H1 (cell line): ENCODE data around the gene ARHGEF4. TPM values are rescaled to one million over a fixed set of nuclear protein-coding genes. Genes with fewer than 3 reads are reported as not detected.

ENCODE experiments used
- CTCF ChIA-PET: fragments of 300-600 bp; sonication (Branson Sonifier 250); formaldehyde crosslinking; loops from one replicate; lab custom pipeline; 2021; ENCODE audit not compliant: partially characterized antibody; lab: Charles Lee
- POLR2A ChIA-PET: fragments of 300-600 bp; sonication (Branson Sonifier 250); formaldehyde crosslinking; loops from one replicate; lab custom pipeline; 2021; ENCODE audit warnings: inconsistent platforms; ENCODE audit not compliant: partially characterized antibody; lab: Charles Lee
- DNase-seq, 2 experiments: peaks; one replicate each; pipeline versions ENCODE4 v3.0.0 to v3.0.0-alpha.2; 2010 to 2022; ENCODE audit warnings: low spot score in 2 of 2, low read depth in 1 of 2, mixed read lengths in 1 of 2
- FAIRE-seq: peaks from 2 replicates; lab custom pipeline; 2011; peaks lifted over from hg19 to GRCh38; lab: Jason Lieb, UNC
- H2AFZ ChIP-seq: 2 replicates; pipeline ENCODE4 v1.8.1; 2012; ENCODE audit warnings: low read length, inconsistent platforms
- H2AK5ac ChIP-seq: 2 replicates; pipeline ENCODE4 v1.6.1; 2013; ENCODE audit warnings: low read depth, low read length
- H2BK120ac ChIP-seq: replicated peaks from 2 replicates; pipeline ENCODE3; 2013; ENCODE audit warnings: low read depth, low read length, inconsistent platforms
- H2BK12ac ChIP-seq: 2 replicates; pipeline ENCODE4 v1.6.1; 2013; ENCODE audit warnings: low read depth, low read length
- H2BK15ac ChIP-seq: 2 replicates; pipeline ENCODE4 v1.6.1; 2013; ENCODE audit warnings: low read length
- H2BK20ac ChIP-seq: 2 replicates; pipeline ENCODE4 v1.6.1; 2013; ENCODE audit warnings: low read length
- H2BK5ac ChIP-seq: 2 replicates; pipeline ENCODE4 v1.6.1; 2013; ENCODE audit warnings: low read depth, low read length
- H3K14ac ChIP-seq: 2 replicates; pipeline ENCODE4 v1.6.1; 2013; ENCODE audit warnings: inconsistent platforms; ENCODE audit not compliant: insufficient read length
- H3K18ac ChIP-seq: 2 replicates; pipeline ENCODE4 v1.6.1; 2013; ENCODE audit warnings: low read length; ENCODE audit errors: extremely low read depth
- H3K23ac ChIP-seq: 2 replicates; pipeline ENCODE4 v1.6.1; 2013; ENCODE audit warnings: inconsistent platforms; ENCODE audit not compliant: insufficient read length
- H3K23me2 ChIP-seq: 2 replicates; pipeline ENCODE4 v1.6.1; 2013; ENCODE audit warnings: low read depth, low read length
- H3K27ac ChIP-seq: 2 replicates; pipeline ENCODE4 v1.6.1; 2011; ENCODE audit warnings: low read depth, low read length, inconsistent platforms
- H3K27me3 ChIP-seq, 4 experiments: replicated peaks in 1 of 4; 1 replicate in 1 of 4; 2 replicates in 3 of 4; pipeline versions ENCODE4 v1.6.1 to v1.8.1; 2011 to 2013; ENCODE audit warnings: low read length in 3 of 4, mild to moderate bottlenecking in 3 of 4, inconsistent platforms in 2 of 4, mixed read lengths in 2 of 4, moderate library complexity in 1 of 4; ENCODE audit not compliant: control insufficient read depth in 3 of 4, insufficient read depth in 3 of 4; ENCODE audit errors: extremely low read depth in 1 of 4
- H3K36me3 ChIP-seq, 4 experiments: 2 replicates each; pipeline versions ENCODE4 v1.6.1 to v1.8.1; 2011 to 2013; ENCODE audit warnings: mild to moderate bottlenecking in 4 of 4, low read length in 3 of 4, moderate library complexity in 2 of 4, control low read depth in 1 of 4, inconsistent platforms in 1 of 4; ENCODE audit not compliant: insufficient read depth in 4 of 4, control insufficient read depth in 2 of 4
- H3K4ac ChIP-seq: replicated peaks from 2 replicates; pipeline ENCODE3; 2013; ENCODE audit warnings: low read length, low read depth, mixed read lengths, inconsistent platforms; ENCODE audit not compliant: insufficient read length
- H3K4me1 ChIP-seq, 4 experiments: replicated peaks in 1 of 4; 1 replicate in 1 of 4; 2 replicates in 3 of 4; pipeline versions ENCODE4 v1.6.1 to v1.8.1; 2011 to 2013; ENCODE audit warnings: low read length in 3 of 4, inconsistent platforms in 2 of 4, mixed read lengths in 1 of 4; ENCODE audit not compliant: insufficient read depth in 4 of 4, control insufficient read depth in 3 of 4
- H3K4me2 ChIP-seq, 2 experiments: 2 replicates each; pipeline versions ENCODE4 v1.6.1 to v1.8.1; 2011 to 2013; ENCODE audit warnings: low read depth in 2 of 2, low read length in 2 of 2, control low read depth in 1 of 2, inconsistent platforms in 1 of 2, mild to moderate bottlenecking in 1 of 2; ENCODE audit not compliant: insufficient read depth in 1 of 2
- H3K4me3 ChIP-seq, 4 experiments: fragments of 200-600, 300-600 bp in 1 of 4; sonication (generic), shearing (Covaris generic), sonication (Bioruptor Twin) in 1 of 4; 2 replicates each; pipeline versions ENCODE4 v1.5.1 to v1.8.1; 2011 to 2016; ENCODE audit warnings: low read length in 4 of 4, low read depth in 3 of 4, control low read depth in 2 of 4, inconsistent platforms in 2 of 4, mild to moderate bottlenecking in 2 of 4, mixed read lengths in 1 of 4, moderate library complexity in 1 of 4; ENCODE audit not compliant: insufficient read depth in 2 of 4; ENCODE audit errors: extremely low read depth in 1 of 4
- H3K56ac ChIP-seq: replicated peaks from 2 replicates; pipeline ENCODE3; 2013; ENCODE audit warnings: low read depth, mild to moderate bottlenecking, mixed read lengths, low read length, inconsistent platforms; ENCODE audit not compliant: insufficient read length
- H3K79me1 ChIP-seq: 2 replicates; pipeline ENCODE4 v1.6.1; 2013; ENCODE audit warnings: low read depth, low read length, control low read depth
- H3K79me2 ChIP-seq, 2 experiments: 2 replicates each; pipeline versions ENCODE4 v1.6.1 to v1.8.1; 2012 to 2013; ENCODE audit warnings: low read length in 2 of 2, mild to moderate bottlenecking in 2 of 2, inconsistent platforms in 1 of 2; ENCODE audit not compliant: insufficient read depth in 2 of 2, control insufficient read depth in 1 of 2
- H3K9ac ChIP-seq, 4 experiments: replicated peaks in 1 of 4; 1 replicate in 1 of 4; 2 replicates in 3 of 4; pipeline versions ENCODE4 v1.6.1 to v1.8.1; 2011 to 2013; ENCODE audit warnings: low read depth in 3 of 4, low read length in 3 of 4, control low read depth in 2 of 4, mild to moderate bottlenecking in 2 of 4, moderate library complexity in 2 of 4, inconsistent platforms in 1 of 4; ENCODE audit errors: extremely low read depth in 1 of 4
- H3K9me3 ChIP-seq, 2 experiments: 2 replicates each; pipeline versions ENCODE4 v1.6.1 to v1.8.1; 2012 to 2013; ENCODE audit warnings: mild to moderate bottlenecking in 2 of 2, moderate library complexity in 2 of 2, control low read depth in 1 of 2, inconsistent platforms in 1 of 2, low read depth in 1 of 2, low read length in 1 of 2, mixed read lengths in 1 of 2; ENCODE audit not compliant: insufficient read depth in 2 of 2
- H4K20me1 ChIP-seq, 2 experiments: replicated peaks in 1 of 2; 2 replicates each; pipeline versions ENCODE3 to v1.8.1; 2011 to 2013; ENCODE audit warnings: inconsistent platforms in 2 of 2, low read length in 2 of 2, mild to moderate bottlenecking in 1 of 2; ENCODE audit not compliant: insufficient read depth in 2 of 2, control insufficient read depth in 1 of 2
- H4K5ac ChIP-seq: 2 replicates; pipeline ENCODE4 v1.6.1; 2013; ENCODE audit warnings: low read length, low read depth, mixed read lengths, inconsistent platforms; ENCODE audit not compliant: insufficient read length
- H4K8ac ChIP-seq: 2 replicates; pipeline ENCODE4 v1.8.0; 2013; ENCODE audit warnings: mild to moderate bottlenecking, moderate library complexity, low read length, inconsistent platforms; ENCODE audit not compliant: insufficient read depth; ENCODE audit errors: extremely low read depth
- H4K91ac ChIP-seq: replicated peaks from 2 replicates; pipeline ENCODE3; 2013; ENCODE audit warnings: low read length, mixed read lengths, inconsistent platforms; ENCODE audit not compliant: insufficient read length
- BRCA1 ChIP-seq: IDR thresholded peaks from 2 replicates; pipeline ENCODE4 v1.6.1; 2012; ENCODE audit warnings: low read depth, low read length, improper control_type of control experiment
- CTCF ChIP-seq, 3 experiments: IDR thresholded peaks; 1 replicate in 2 of 3; 2 replicates in 1 of 3; pipeline versions ENCODE4 v1.5.1 to v1.6.1; 2011; ENCODE audit warnings: low read length in 3 of 3, mild to moderate bottlenecking in 3 of 3, inconsistent platforms in 2 of 3, low read depth in 1 of 3, moderate library complexity in 1 of 3; ENCODE audit not compliant: insufficient read depth in 1 of 3; ENCODE audit errors: control extremely low read depth in 1 of 3
- JUND ChIP-seq: IDR thresholded peaks from 2 replicates; pipeline ENCODE4 v1.6.1; 2011; ENCODE audit warnings: mild to moderate bottlenecking, improper control_type of control experiment, low read length
- RNF2 ChIP-seq: fragments of 200-900, 300-1000 bp; sonication (generic); IDR thresholded peaks from 2 replicates; pipeline ENCODE4 v1.7.1; 2016; ENCODE audit warnings: borderline replicate concordance, low read depth, mild to moderate bottlenecking, antibody characterized with exemption, low read length; ENCODE audit not compliant: poor library complexity, severe bottlenecking; ENCODE audit errors: missing control alignments
- RXRA ChIP-seq: IDR thresholded peaks from 2 replicates; pipeline ENCODE4 v1.6.1; 2011; ENCODE audit warnings: low read depth, mild to moderate bottlenecking, low read length, moderate library complexity; ENCODE audit not compliant: insufficient read depth
- SIRT6 ChIP-seq: IDR thresholded peaks from one replicate; pipeline ENCODE4 v1.7.1; 2012; ENCODE audit warnings: low read length, inconsistent platforms
- TEAD4 ChIP-seq: IDR thresholded peaks from 2 replicates; pipeline ENCODE4 v1.6.1; 2012; ENCODE audit warnings: low read depth, low read length, inconsistent platforms, mixed read lengths
- ZNF274 ChIP-seq: IDR thresholded peaks from 2 replicates; pipeline ENCODE4 v1.7.0; 2012; ENCODE audit warnings: low read length, borderline replicate concordance; ENCODE audit errors: extremely low read depth
- WGBS, 2 experiments: shearing (Covaris generic) in 1 of 2; methylation state at CpG; one replicate each; pipeline versions ENCODE4 v1.1.6 to v1.1.7; 2013 to 2015; ENCODE audit warnings: low lambda C conversion rate in 2 of 2, mixed read lengths in 2 of 2, inconsistent platforms in 1 of 2, low coverage in 1 of 2, missing lambda C conversion rate in 1 of 2; ENCODE audit not compliant: insufficient replicate concordance in 2 of 2, insufficient coverage in 1 of 2, insufficient read length in 1 of 2; ENCODE audit errors: extremely low coverage in 1 of 2, missing lambda C conversion rate in 1 of 2; 5-methylcytosine and 5-hydroxymethylcytosine counted together
- polyA plus RNA-seq, 7 experiments: library from polyadenylated mRNA; depleted of rRNA in 3 of 7; stranded (reverse) in 5 of 7; unstranded in 2 of 7; fragments of >200 nt in 5 of 7; fragments of 200-250 nt in 2 of 7; gene quantifications; 1 replicate in 5 of 7; 2 replicates in 1 of 7; 4 replicates in 1 of 7; pipeline versions ENCODE4 v1.2.1 to v1.2.3, GENCODE V29; 2011 to 2013; ENCODE audit warnings: missing spikeins in 2 of 7, mixed read lengths in 2 of 7
- total RNA-seq: library from RNA; stranded (reverse); fragmentation: NEBNext Ultra II Directional; extraction: Animal tissue kit (Norgen Biotek cat#: 25700); gene quantifications from 2 replicates; pipeline ENCODE4 v1.2.1, GENCODE V29; 2021

Gene ARHGEF4
- total and polyA plus RNA-seq, 2 of the 8 experiments (the other 6 are each of a cell fraction or from before 2014, with no cell fraction given), result 10.6 to 14.6 TPM

DNA sequence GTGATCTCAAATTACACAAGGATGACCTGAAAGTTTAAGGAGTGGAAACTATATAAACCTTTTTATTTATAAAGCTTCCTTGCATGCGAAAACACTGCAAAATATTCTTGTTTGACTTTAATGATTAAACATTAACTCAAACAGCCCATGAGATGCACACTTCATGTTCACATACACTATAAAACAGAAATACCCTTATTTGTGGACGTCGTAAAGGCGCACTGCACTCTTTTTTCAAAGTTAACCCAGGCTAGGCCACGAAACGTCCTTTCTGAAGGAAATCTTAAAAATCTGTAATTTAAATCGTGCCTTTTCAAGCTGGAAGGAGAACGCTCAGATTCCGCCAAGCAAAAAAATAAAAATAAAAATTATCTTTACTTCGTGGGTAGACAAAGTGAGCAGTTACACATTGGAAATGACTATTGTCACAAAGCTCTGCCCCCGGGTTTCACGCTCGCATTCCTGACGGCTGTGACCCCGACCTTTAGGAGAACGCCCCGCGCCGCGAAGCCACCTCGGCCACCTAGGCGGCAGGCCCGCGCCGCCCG lies 255.8 kb downstream of the ARHGEF4 start:
- Histone ChIP-seq H3K56ac (peak overlapping the region; percentile 32), H3K18ac (no peak overlapping the region; the same call in 1 of the 2 replicates), H4K91ac (no peak overlapping the region), H3K36me3 (peaks cover 6 to 25% (median 13%) of the 10 kb centered on the region in 4 experiments), H4K20me1 (peaks cover 0 to 5% of the 10 kb centered on the region in 2 experiments), H2BK20ac (no peak overlapping the region), H3K79me2 (peaks cover 29 to 51% of the 10 kb centered on the region in 2 experiments), H3K23ac (no peak overlapping the region), H3K27ac (peak overlapping the region; percentile 99), H3K79me1 (no peaks in the 10 kb centered on the region), H2AK5ac (no peak overlapping the region), H2BK12ac (no peak overlapping the region), H3K23me2 (no peaks in the 10 kb centered on the region), H2BK120ac (peak overlapping the region; percentile 6), H3K9ac (peak overlapping the region; percentile 32 to 99 (median 98)), H4K5ac (peak overlapping the region; percentile 89), H3K14ac (no peak overlapping the region), H3K9me3 (no peaks in the 10 kb centered on the region), H3K4me2 (peak overlapping the region; percentile 73 to 86), H2BK15ac (no peak overlapping the region), H3K4me3 (peak overlapping the region; percentile 79 to 94 (median 87)), H2BK5ac (0 out of 2 replicates have a peak overlapping the region, but pooled peaks have one; percentile 87), H3K27me3 (no peaks in the 10 kb centered on the region), H4K8ac (peak overlapping the region; percentile 100; the same call in 1 of the 2 replicates), H2AFZ (no peak overlapping the region), H3K4ac (no peak overlapping the region), H3K4me1 (no peaks in the 10 kb centered on the region)
- CTCF ChIA-PET, result interaction anchor here (0.6 to 1.7 kb wide), 4 partner anchors 10 to 160 kb away, joined by 3 to 8 read pairs (median 5); no protein-coding TSS in a partner anchor
- POLR2A ChIA-PET, result interaction anchor here (0.7 to 5.1 kb wide), 24 partner anchors 7 to 1549 kb away, joined by 3 to 60 read pairs (median 6); partner anchors contain the start of gene PLEKHB2
- FAIRE-seq, result no peak
- no peak for DNase-seq
- WGBS, 2 experiments, result 4% methylated on average over 17 of the region's 26 CpGs; no CpG with 5 or more reads in 1 of the 2 experiments
- TF ChIP-seq RXRA, result no peak
- no peak for TF ChIP-seq RNF2
- no peak for TF ChIP-seq SIRT6
- TF ChIP-seq JUND, result no peak
- no peak for TF ChIP-seq CTCF (IDR thresholded peaks at IDR 0.05; ENCODE audit: control extremely low read depth in 1 of 3, insufficient read depth in 1 of 3, low read depth in 1 of 3, low read length in 3 of 3)
- TF ChIP-seq ZNF274, result no peak
- TF ChIP-seq TEAD4, result peak; percentile 48; the same call in 1 of the 2 replicates
- TF ChIP-seq BRCA1, result no peak
